Transverse colon (tissue), 4 donors: Measurements from ENCODE around the gene BCAS1. TPM values are rescaled to one million over a fixed set of nuclear protein-coding genes. Genes with fewer than 3 reads are reported as not detected.

Source experiments
- DNase-seq: peaks from one replicate; pipeline ENCODE4 v3.0.0-alpha.2; 2019
- H3K27ac ChIP-seq, 4 donors: fragments of 200-600 bp; sonication (generic); 2 replicates each; pipeline ENCODE4 v1.5.1; 2016 to 2018; ENCODE audit warnings: inconsistent platforms in 4 of 4
- H3K27me3 ChIP-seq: fragments of 200-600 bp; sonication (generic); 2 replicates; pipeline ENCODE4 v1.5.1; 2017; ENCODE audit warnings: inconsistent platforms
- H3K36me3 ChIP-seq, 4 donors: fragments of 200-600 bp; sonication (generic); 2 replicates each; pipeline ENCODE4 v1.5.1; 2017 to 2019; ENCODE audit warnings: inconsistent platforms in 4 of 4
- H3K4me1 ChIP-seq, 4 donors: fragments of 200-600 bp; sonication (generic); 2 replicates each; pipeline ENCODE4 v1.5.1; 2017 to 2020; ENCODE audit warnings: inconsistent platforms in 4 of 4
- H3K4me3 ChIP-seq, 4 donors: fragments of 200-600 bp; sonication (generic); 1 replicate in 1 of 4; 2 replicates in 3 of 4; pipeline versions ENCODE4 v1.5.1 to v1.6.1; 2017 to 2019; ENCODE audit warnings: inconsistent platforms in 4 of 4
- H3K9me3 ChIP-seq, 2 donors: fragments of 200-600 bp; sonication (generic); 2 replicates each; pipeline ENCODE4 v1.5.1; 2017 to 2019; ENCODE audit warnings: inconsistent platforms in 2 of 2
- EP300 ChIP-seq: sonication (generic); formaldehyde crosslinking; IDR thresholded peaks from one replicate; pipeline ENCODE4 v1.6.1; 2017; ENCODE audit warnings: antibody characterized with exemption, low read depth
- POLR2A ChIP-seq: fragments of 450-650 bp; IDR thresholded peaks from one replicate; pipeline ENCODE4 v1.6.1; 2016; ENCODE audit warnings: antibody characterized with exemption, mild to moderate bottlenecking, moderate library complexity
- POLR2AphosphoS5 ChIP-seq, 3 donors: sonication (generic); formaldehyde crosslinking; IDR thresholded peaks; one replicate each; pipeline ENCODE4 v1.6.1; 2016; ENCODE audit warnings: antibody characterized with exemption in 3 of 3
- WGBS, 2 donors: methylation state at CpG; one replicate each; pipeline ENCODE4 v1.1.5; 2018; ENCODE audit warnings: low coverage in 1 of 2; 5-methylcytosine and 5-hydroxymethylcytosine counted together
- in situ Hi-C, 4 donors: fragments of 200-750 bp; cut with MboI; loops; one replicate each; pipeline versions ENCODE4 v1.15.0 to v1.15.1; 2017; ENCODE audit warnings: low sequenced_read_pairs in 3 of 4, low pct_ligation_motif_present in 1 of 4, low pct_unique_long_range_greater_than_20kb in 1 of 4
- intact Hi-C: fragments of 100-400 bp; cut with DNase I; formaldehyde crosslinking; loops from one replicate; pipeline ENCODE4 v1.15.1; 2023; ENCODE audit warnings: low total_unique reads
- total RNA-seq, 4 donors: library from RNA; depleted of rRNA; stranded (reverse); fragments of >200 nt; gene quantifications; one replicate each; pipeline ENCODE4 v1.1.0, GENCODE V29; 2016
- TF ChIP-seq, protein P1 (sequence below), 5 experiments: fragments of 200-600 bp in 3 of 5; fragments of 450-650 bp in 2 of 5; sonication (generic) in 3 of 5; IDR thresholded peaks; 1 replicate in 2 of 5; 2 replicates in 3 of 5; pipeline ENCODE4 v1.5.1; 2016 to 2017; ENCODE audit warnings: antibody characterized with exemption in 5 of 5, inconsistent platforms in 3 of 5, mild to moderate bottlenecking in 2 of 5, moderate library complexity in 1 of 5

BCAS1 gene
- total RNA-seq, 4 donors from 2014 or later, result 68.9 to 127 (median 89.0) TPM

DNA sequence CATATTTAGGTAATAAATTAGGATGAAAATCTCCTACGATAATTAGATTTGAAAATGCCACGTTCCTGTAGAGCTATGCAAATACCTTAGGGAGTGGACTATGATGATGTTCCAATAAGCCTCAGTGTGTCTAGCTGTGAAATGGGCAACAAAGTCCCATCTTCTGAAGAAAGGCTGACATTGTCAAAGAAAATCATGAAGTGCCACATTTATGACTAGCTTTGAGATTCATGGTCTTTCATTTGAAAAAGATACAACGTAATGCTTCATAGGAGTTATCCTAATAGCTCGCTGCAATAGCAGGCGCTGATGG, 23.8 kb upstream of the BCAS1 start:
- Histone ChIP-seq H3K27ac (no peak overlapping the region), H3K4me3 (no peak overlapping the region), H3K36me3 (no peaks in the 10 kb centered on the region), H3K27me3 (no peaks in the 10 kb centered on the region), H3K9me3 (no peaks in the 10 kb centered on the region), H3K4me1 (no peaks in the 10 kb centered on the region)
- in situ Hi-C loops, result loop anchor here in 2 of 4 donors (10.0 to 25.0 kb wide), 2 partner anchors 543 to 551 kb away; no protein-coding TSS in a partner anchor
- 82 to 92% methylated on average over 5 of the region's 5 CpGs for WGBS, 2 donors
- TF ChIP-seq, protein P1, sequence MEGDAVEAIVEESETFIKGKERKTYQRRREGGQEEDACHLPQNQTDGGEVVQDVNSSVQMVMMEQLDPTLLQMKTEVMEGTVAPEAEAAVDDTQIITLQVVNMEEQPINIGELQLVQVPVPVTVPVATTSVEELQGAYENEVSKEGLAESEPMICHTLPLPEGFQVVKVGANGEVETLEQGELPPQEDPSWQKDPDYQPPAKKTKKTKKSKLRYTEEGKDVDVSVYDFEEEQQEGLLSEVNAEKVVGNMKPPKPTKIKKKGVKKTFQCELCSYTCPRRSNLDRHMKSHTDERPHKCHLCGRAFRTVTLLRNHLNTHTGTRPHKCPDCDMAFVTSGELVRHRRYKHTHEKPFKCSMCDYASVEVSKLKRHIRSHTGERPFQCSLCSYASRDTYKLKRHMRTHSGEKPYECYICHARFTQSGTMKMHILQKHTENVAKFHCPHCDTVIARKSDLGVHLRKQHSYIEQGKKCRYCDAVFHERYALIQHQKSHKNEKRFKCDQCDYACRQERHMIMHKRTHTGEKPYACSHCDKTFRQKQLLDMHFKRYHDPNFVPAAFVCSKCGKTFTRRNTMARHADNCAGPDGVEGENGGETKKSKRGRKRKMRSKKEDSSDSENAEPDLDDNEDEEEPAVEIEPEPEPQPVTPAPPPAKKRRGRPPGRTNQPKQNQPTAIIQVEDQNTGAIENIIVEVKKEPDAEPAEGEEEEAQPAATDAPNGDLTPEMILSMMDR (IDR thresholded peaks at IDR 0.05), result no peak
- TF ChIP-seq POLR2A (no peak), POLR2AphosphoS5 (IDR thresholded peaks at IDR 0.05) (no peak), EP300 (no peak)
- no peak for DNase-seq
- intact Hi-C loops, result loop anchor here (5.0 kb wide), 1 partner anchor 533 kb away; no protein-coding TSS in a partner anchor

DNA sequence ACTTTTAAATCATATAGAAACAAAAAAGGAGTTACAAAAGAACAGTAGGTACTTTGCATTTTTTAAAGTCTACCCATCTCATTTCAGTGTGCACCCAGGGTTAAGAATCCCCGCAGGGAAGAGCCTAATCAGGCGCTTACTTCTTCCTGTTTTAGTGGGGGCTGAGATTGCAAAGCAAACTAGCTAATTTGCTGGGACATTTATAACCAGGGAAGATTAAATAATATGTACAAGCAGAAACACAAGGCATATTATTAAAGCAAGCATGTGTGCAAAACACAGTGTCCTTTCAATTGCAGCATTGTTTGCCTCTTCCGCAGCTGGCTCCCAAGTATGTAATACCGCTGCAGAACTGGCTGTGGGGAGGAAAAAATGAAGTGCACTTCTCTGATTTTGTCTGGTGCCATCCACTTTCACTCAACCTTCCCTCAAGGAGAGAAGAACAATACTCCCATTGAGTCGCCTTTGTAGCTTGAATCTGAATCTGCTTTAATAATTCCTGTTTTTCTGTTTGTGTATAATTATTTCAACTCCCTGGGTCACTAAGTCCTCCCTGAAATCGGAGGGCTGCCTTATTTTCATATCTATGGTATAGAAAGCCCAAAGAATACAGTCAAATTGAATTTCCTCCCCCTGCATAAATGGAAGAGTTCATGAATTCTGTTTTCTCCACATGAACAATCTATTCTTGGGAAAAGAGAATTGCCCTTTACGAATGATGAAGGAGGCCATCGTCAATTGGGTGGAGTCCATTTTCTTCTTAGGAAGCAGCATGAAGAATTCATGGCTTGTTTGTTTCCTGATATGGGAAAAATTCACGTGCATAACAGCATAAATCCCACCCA, 23.3 kb upstream of the BCAS1 start:
- Histone ChIP-seq H3K4me1 (no peaks in the 10 kb centered on the region), H3K36me3 (no peaks in the 10 kb centered on the region), H3K27me3 (no peaks in the 10 kb centered on the region), H3K27ac (no peak overlapping the region), H3K9me3 (no peaks in the 10 kb centered on the region), H3K4me3 (no peak overlapping the region)
- 54 to 58% methylated on average over 9 of the region's 9 CpGs for WGBS, 2 donors
- intact Hi-C loops (loop anchor here (5.0 kb wide), 1 partner anchor 534 kb away; no protein-coding TSS in a partner anchor), in situ Hi-C loops (loop anchor here in 2 of 4 donors (10.0 to 25.0 kb wide), 2 partner anchors 544 to 551 kb away; no protein-coding TSS in a partner anchor)
- TF ChIP-seq, protein P1 (IDR thresholded peaks at IDR 0.05), result no peak
- TF ChIP-seq EP300 (no peak), POLR2A (no peak), POLR2AphosphoS5 (IDR thresholded peaks at IDR 0.05) (no peak)
- no peak for DNase-seq

DNA sequence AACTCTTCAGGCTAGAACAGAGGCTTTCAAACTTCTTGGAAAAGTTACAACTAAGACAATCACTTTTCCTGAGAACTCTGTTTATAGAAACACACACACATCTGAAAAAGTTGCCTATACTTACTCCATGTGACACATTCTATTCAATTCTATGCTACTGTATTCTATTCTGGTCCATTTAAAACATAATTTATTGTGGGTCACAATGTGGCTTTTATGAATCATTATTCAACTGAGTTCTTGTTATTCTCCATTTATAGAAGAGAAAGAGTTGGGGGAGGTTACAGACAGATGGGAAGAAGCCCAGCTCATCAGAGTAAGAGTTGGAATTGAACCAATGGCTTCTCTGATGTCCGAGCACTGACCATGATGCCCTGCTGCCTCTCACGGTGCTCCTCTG, 21.6 kb upstream of the BCAS1 start:
- in situ Hi-C loops, result loop anchor here in 2 of 4 donors (10.0 to 25.0 kb wide), 2 partner anchors 545 to 553 kb away; no protein-coding TSS in a partner anchor
- Histone ChIP-seq H3K27ac (no peak overlapping the region), H3K36me3 (no peaks in the 10 kb centered on the region), H3K4me3 (no peak overlapping the region), H3K9me3 (no peaks in the 10 kb centered on the region), H3K4me1 (peaks cover 0 to 4% (median 0%) of the 10 kb centered on the region in 4 donors), H3K27me3 (no peaks in the 10 kb centered on the region)
- WGBS, 2 donors, result 40 to 65% methylated on average over 2 of the region's 2 CpGs
- intact Hi-C loops, result loop anchor here (5.0 kb wide), 1 partner anchor 535 kb away; no protein-coding TSS in a partner anchor
- DNase-seq, result no peak
- TF ChIP-seq, protein P1 (IDR thresholded peaks at IDR 0.05), result no peak
- TF ChIP-seq POLR2A (no peak), POLR2AphosphoS5 (IDR thresholded peaks at IDR 0.05) (no peak), EP300 (no peak)

DNA sequence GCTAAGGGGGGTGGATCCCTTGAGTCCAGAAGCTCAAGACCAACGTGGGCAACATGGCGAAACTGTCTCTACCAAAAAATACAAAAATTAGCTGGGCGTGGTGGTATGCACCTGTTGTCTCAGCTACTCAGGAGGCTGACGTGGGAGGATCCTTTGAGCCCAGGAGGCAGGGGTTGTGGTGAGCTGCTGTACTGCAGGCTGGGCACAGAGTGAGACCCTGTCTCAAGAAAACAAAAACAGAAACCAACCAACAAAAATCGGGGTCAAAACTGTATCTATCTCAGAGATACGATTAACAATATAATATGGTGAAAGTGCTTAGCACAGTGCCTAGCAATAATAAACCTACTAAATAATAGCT, 20.7 kb upstream of the BCAS1 start:
- H3K27me3 ChIP-seq, result no peaks in the 10 kb centered on the region
- H3K4me3 ChIP-seq, result no peak overlapping the region
- DNase-seq, result no peak
- H3K27ac ChIP-seq, result no peak overlapping the region
- intact Hi-C loops (loop anchor here (5.0 kb wide), 1 partner anchor 536 kb away; no protein-coding TSS in a partner anchor), in situ Hi-C loops (loop anchor here in 2 of 4 donors (10.0 to 25.0 kb wide), 2 partner anchors 546 to 554 kb away; no protein-coding TSS in a partner anchor)
- H3K4me1 ChIP-seq, result peaks cover 0 to 13% (median 2%) of the 10 kb centered on the region in 4 donors
- no peaks in the 10 kb centered on the region for H3K9me3 ChIP-seq
- TF ChIP-seq, protein P1 (IDR thresholded peaks at IDR 0.05), result no peak
- no peak for TF ChIP-seq POLR2AphosphoS5 (IDR thresholded peaks at IDR 0.05)
- TF ChIP-seq EP300, result no peak
- no peak for TF ChIP-seq POLR2A
- H3K36me3 ChIP-seq, result no peaks in the 10 kb centered on the region
- WGBS, 2 donors, result 72 to 81% methylated on average over 4 to 6 of the region's 6 CpGs
